IMR-90 (cell line): ENCODE results near the gene PPARG.

Source experiments
- BHLHE40 ChIP-seq: fragments of 150-350 bp; IDR thresholded peaks from 2 replicates; pipeline ENCODE4 v1.6.1; 2016; ENCODE audit warnings: mild to moderate bottlenecking, low read depth, low read length
- MAZ ChIP-seq: IDR thresholded peaks from 2 replicates; pipeline ENCODE4 v1.6.1; 2012; ENCODE audit warnings: low read depth, mild to moderate bottlenecking, low read length, improper control_type of control experiment, moderate library complexity, borderline replicate concordance
- POLR2A ChIP-seq: IDR thresholded peaks from 2 replicates; pipeline ENCODE4 v1.6.1; 2012; ENCODE audit warnings: mild to moderate bottlenecking, low read depth, low read length
- RAD21 ChIP-seq: IDR thresholded peaks from 2 replicates; pipeline ENCODE4 v1.6.1; 2012; ENCODE audit warnings: low read length, improper control_type of control experiment
- RFX5 ChIP-seq: IDR thresholded peaks from 2 replicates; pipeline ENCODE4 v1.8.0; 2012; ENCODE audit warnings: low read depth, mild to moderate bottlenecking, low read length, moderate library complexity
- TF ChIP-seq, protein P1 (sequence below): conservative IDR thresholded peaks from 2 replicates; pipeline ENCODE4 v1.5.1; 2012; ENCODE audit warnings: mild to moderate bottlenecking, low read depth, low read length, improper control_type of control experiment
- TF ChIP-seq, protein P2 (sequence below): fragments of 150-350 bp; IDR thresholded peaks from 2 replicates; pipeline ENCODE4 v1.6.1; 2017; ENCODE audit warnings: mild to moderate bottlenecking, antibody characterized with exemption, low read length, low read depth

DNA sequence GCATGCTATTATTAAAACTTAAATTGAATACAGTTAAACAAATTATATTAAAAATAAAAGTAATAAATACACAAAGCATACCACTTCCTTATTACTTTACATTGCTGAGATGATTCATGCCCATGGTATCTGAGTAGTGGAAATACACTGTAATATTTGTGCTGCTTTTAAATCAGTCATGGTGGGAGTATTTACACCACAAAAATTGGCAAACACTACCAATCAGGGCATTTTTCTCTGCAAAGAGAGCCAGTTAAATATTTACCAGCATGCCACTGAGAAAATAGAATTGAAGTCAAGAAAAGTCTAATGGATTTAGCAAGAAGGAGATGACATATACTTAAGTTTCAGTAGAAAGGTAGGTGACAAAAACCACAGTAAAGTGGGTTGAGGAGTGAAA, 19.6 kb downstream of the PPARG start:
- TF ChIP-seq, protein P1, sequence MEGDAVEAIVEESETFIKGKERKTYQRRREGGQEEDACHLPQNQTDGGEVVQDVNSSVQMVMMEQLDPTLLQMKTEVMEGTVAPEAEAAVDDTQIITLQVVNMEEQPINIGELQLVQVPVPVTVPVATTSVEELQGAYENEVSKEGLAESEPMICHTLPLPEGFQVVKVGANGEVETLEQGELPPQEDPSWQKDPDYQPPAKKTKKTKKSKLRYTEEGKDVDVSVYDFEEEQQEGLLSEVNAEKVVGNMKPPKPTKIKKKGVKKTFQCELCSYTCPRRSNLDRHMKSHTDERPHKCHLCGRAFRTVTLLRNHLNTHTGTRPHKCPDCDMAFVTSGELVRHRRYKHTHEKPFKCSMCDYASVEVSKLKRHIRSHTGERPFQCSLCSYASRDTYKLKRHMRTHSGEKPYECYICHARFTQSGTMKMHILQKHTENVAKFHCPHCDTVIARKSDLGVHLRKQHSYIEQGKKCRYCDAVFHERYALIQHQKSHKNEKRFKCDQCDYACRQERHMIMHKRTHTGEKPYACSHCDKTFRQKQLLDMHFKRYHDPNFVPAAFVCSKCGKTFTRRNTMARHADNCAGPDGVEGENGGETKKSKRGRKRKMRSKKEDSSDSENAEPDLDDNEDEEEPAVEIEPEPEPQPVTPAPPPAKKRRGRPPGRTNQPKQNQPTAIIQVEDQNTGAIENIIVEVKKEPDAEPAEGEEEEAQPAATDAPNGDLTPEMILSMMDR: no peak
- TF ChIP-seq MAZ (no peak), RAD21 (no peak), BHLHE40 (no peak), POLR2A (no peak), RFX5 (no peak)
- TF ChIP-seq, protein P2, sequence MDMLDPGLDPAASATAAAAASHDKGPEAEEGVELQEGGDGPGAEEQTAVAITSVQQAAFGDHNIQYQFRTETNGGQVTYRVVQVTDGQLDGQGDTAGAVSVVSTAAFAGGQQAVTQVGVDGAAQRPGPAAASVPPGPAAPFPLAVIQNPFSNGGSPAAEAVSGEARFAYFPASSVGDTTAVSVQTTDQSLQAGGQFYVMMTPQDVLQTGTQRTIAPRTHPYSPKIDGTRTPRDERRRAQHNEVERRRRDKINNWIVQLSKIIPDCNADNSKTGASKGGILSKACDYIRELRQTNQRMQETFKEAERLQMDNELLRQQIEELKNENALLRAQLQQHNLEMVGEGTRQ: no peak
